Kidney (tissue), 14 donors: ENCODE results near the gene LMX1B. TPM values are rescaled to one million over a fixed set of nuclear protein-coding genes. Genes with fewer than 3 reads are reported as not detected.

Experiments used
- DNase-seq, 5 donors: peaks; one replicate each; pipeline ENCODE4 v3.0.0-alpha.2; 2013 to 2020
- FAIRE-seq: peaks from 2 replicates; lab custom pipeline; 2012; peaks lifted over from hg19 to GRCh38; lab: Jason Lieb, UNC
- H3K27ac ChIP-seq, 2 donors: one replicate each; pipeline ENCODE4 v1.7.0; 2013; ENCODE audit warnings: low read depth in 2 of 2, low read length in 2 of 2, inconsistent platforms in 1 of 2
- H3K27me3 ChIP-seq: one replicate; pipeline ENCODE4 v1.7.1; 2013; ENCODE audit warnings: low read length, inconsistent platforms; ENCODE audit not compliant: control insufficient read depth, insufficient read depth
- H3K36me3 ChIP-seq, 3 donors: one replicate each; pipeline versions ENCODE4 v1.7.0 to v1.7.1; 2013; ENCODE audit warnings: low read length in 3 of 3, control low read depth in 1 of 3, inconsistent platforms in 1 of 3; ENCODE audit not compliant: insufficient read depth in 3 of 3, control insufficient read depth in 2 of 3
- H3K4me1 ChIP-seq, 3 donors: one replicate each; pipeline versions ENCODE4 v1.7.0 to v1.7.1; 2013; ENCODE audit warnings: low read length in 3 of 3, inconsistent platforms in 1 of 3, low read depth in 1 of 3; ENCODE audit not compliant: control insufficient read depth in 2 of 3, insufficient read depth in 2 of 3
- H3K4me3 ChIP-seq, 3 donors: one replicate each; pipeline versions ENCODE4 v1.7.0 to v1.8.1; 2013; ENCODE audit warnings: low read length in 3 of 3, control low read depth in 1 of 3, inconsistent platforms in 1 of 3
- H3K9ac ChIP-seq, 3 donors: one replicate each; pipeline versions ENCODE4 v1.7.0 to v1.7.1; 2013; ENCODE audit warnings: low read length in 3 of 3, control low read depth in 1 of 3, inconsistent platforms in 1 of 3
- H3K9me3 ChIP-seq, 3 donors: one replicate each; pipeline versions ENCODE4 v1.7.0 to v1.7.1; 2013; ENCODE audit warnings: low read length in 3 of 3, control low read depth in 1 of 3, inconsistent platforms in 1 of 3; ENCODE audit not compliant: control insufficient read depth in 2 of 3, insufficient read depth in 1 of 3
- CTCF ChIP-seq: IDR thresholded peaks from 3 replicates; pipeline ENCODE4 v1.5.1; 2012; ENCODE audit warnings: mild to moderate bottlenecking, moderate library complexity, borderline replicate concordance; ENCODE audit not compliant: insufficient read depth; ENCODE audit errors: extremely low read depth
- intact Hi-C: fragments of 100-400 bp; cut with DNase I; formaldehyde crosslinking; loops from one replicate; pipeline ENCODE4 v1.11.1; 2022
- polyA plus RNA-seq: library from polyadenylated mRNA; stranded (reverse); fragments of 350-450 nt; fragmentation: Illumina TruSeq; extraction: RNeasy Lipid Tissue Mini Kit (QIAGEN cat#74804); gene quantifications from one replicate; pipeline ENCODE4 v1.2.3, GENCODE V29; 2014; ENCODE audit warnings: low read depth, low replicate concordance; ENCODE audit not compliant: insufficient read depth
- total RNA-seq: library from RNA; stranded (reverse); fragmentation: NEBNext Ultra II Directional; extraction: Animal tissue kit (Norgen Biotek cat#: 25700); gene quantifications from one replicate; pipeline ENCODE4 v1.2.1, GENCODE V29; 2021
- donor health status: control.
- donor health status: control.
- donor health status: control.
- donor health status: control.
- donor health status: control.
- donor health status: DM: yes; HTN: yes; CAD: no.
- donor health status: Normal renal cell carcinoma (clear cell type).

The LMX1B gene
- total and polyA plus RNA-seq, 2 donors from 2014 or later = 0.57 to 2.6 TPM

- TF ChIP-seq CTCF = no peak
- FAIRE-seq = no peak
- H3K4me1 ChIP-seq = no peaks in the 10 kb centered on the region
- peaks cover 2% of the 10 kb centered on the region for H3K27me3 ChIP-seq
- H3K9me3 ChIP-seq = no peaks in the 10 kb centered on the region
- peak in 1 of 5 donors; percentile 40 for DNase-seq
- no peaks in the 10 kb centered on the region for H3K36me3 ChIP-seq
- intact Hi-C loops = no loop called here
- H3K27ac ChIP-seq = no peak overlapping the region
- no peak overlapping the region for H3K9ac ChIP-seq
- no peak overlapping the region for H3K4me3 ChIP-seq
Measured at GRCh38 chr9:126581893-126582292, 31.8 kb upstream of the LMX1B start.

GRCh38 chr9:126582427-126582826 is 31.3 kb upstream of the LMX1B start:
- Histone ChIP-seq H3K9ac (no peak overlapping the region), H3K27ac (no peak overlapping the region), H3K4me3 (no peak overlapping the region), H3K27me3 (peaks cover 2% of the 10 kb centered on the region), H3K9me3 (no peaks in the 10 kb centered on the region), H3K36me3 (no peaks in the 10 kb centered on the region), H3K4me1 (no peaks in the 10 kb centered on the region)
- no peak for TF ChIP-seq CTCF
- FAIRE-seq (no peak), DNase-seq (no peak)
- intact Hi-C loops = no loop called here

GRCh38 chr9:126583144-126583760 is 30.5 kb upstream of the LMX1B start:
- H3K36me3 ChIP-seq = no peaks in the 10 kb centered on the region
- H3K9me3 ChIP-seq = no peaks in the 10 kb centered on the region
- no peak overlapping the region for H3K4me3 ChIP-seq
- no peak for FAIRE-seq
- H3K27ac ChIP-seq = no peak overlapping the region
- no peaks in the 10 kb centered on the region for H3K4me1 ChIP-seq
- intact Hi-C loops = no loop called here
- H3K9ac ChIP-seq = no peak overlapping the region
- no peak for TF ChIP-seq CTCF
- DNase-seq = no peak
- peaks cover 2% of the 10 kb centered on the region for H3K27me3 ChIP-seq

GRCh38 chr9:126584611-126585010 is 29.1 kb upstream of the LMX1B start:
- H3K27me3 ChIP-seq = peaks cover 2% of the 10 kb centered on the region
- no peaks in the 10 kb centered on the region for H3K9me3 ChIP-seq
- FAIRE-seq (no peak), DNase-seq (no peak)
- no peaks in the 10 kb centered on the region for H3K36me3 ChIP-seq
- intact Hi-C loops = no loop called here
- TF ChIP-seq CTCF = no peak
- H3K27ac ChIP-seq = no peak overlapping the region
- H3K4me3 ChIP-seq = no peak overlapping the region
- no peak overlapping the region for H3K9ac ChIP-seq
- no peaks in the 10 kb centered on the region for H3K4me1 ChIP-seq
